ENCODE results near the gene CIP2A. TPM values are rescaled to one million over a fixed set of nuclear protein-coding genes. Genes with fewer than 3 reads are reported as not detected.

Gene CIP2A
- total and polyA plus RNA-seq, 2 of the 8 experiments (the other 6 are each of a cell fraction or from before 2014, with no cell fraction given), result 11.9 to 38.0 TPM

- TF ChIP-seq, protein P1, sequence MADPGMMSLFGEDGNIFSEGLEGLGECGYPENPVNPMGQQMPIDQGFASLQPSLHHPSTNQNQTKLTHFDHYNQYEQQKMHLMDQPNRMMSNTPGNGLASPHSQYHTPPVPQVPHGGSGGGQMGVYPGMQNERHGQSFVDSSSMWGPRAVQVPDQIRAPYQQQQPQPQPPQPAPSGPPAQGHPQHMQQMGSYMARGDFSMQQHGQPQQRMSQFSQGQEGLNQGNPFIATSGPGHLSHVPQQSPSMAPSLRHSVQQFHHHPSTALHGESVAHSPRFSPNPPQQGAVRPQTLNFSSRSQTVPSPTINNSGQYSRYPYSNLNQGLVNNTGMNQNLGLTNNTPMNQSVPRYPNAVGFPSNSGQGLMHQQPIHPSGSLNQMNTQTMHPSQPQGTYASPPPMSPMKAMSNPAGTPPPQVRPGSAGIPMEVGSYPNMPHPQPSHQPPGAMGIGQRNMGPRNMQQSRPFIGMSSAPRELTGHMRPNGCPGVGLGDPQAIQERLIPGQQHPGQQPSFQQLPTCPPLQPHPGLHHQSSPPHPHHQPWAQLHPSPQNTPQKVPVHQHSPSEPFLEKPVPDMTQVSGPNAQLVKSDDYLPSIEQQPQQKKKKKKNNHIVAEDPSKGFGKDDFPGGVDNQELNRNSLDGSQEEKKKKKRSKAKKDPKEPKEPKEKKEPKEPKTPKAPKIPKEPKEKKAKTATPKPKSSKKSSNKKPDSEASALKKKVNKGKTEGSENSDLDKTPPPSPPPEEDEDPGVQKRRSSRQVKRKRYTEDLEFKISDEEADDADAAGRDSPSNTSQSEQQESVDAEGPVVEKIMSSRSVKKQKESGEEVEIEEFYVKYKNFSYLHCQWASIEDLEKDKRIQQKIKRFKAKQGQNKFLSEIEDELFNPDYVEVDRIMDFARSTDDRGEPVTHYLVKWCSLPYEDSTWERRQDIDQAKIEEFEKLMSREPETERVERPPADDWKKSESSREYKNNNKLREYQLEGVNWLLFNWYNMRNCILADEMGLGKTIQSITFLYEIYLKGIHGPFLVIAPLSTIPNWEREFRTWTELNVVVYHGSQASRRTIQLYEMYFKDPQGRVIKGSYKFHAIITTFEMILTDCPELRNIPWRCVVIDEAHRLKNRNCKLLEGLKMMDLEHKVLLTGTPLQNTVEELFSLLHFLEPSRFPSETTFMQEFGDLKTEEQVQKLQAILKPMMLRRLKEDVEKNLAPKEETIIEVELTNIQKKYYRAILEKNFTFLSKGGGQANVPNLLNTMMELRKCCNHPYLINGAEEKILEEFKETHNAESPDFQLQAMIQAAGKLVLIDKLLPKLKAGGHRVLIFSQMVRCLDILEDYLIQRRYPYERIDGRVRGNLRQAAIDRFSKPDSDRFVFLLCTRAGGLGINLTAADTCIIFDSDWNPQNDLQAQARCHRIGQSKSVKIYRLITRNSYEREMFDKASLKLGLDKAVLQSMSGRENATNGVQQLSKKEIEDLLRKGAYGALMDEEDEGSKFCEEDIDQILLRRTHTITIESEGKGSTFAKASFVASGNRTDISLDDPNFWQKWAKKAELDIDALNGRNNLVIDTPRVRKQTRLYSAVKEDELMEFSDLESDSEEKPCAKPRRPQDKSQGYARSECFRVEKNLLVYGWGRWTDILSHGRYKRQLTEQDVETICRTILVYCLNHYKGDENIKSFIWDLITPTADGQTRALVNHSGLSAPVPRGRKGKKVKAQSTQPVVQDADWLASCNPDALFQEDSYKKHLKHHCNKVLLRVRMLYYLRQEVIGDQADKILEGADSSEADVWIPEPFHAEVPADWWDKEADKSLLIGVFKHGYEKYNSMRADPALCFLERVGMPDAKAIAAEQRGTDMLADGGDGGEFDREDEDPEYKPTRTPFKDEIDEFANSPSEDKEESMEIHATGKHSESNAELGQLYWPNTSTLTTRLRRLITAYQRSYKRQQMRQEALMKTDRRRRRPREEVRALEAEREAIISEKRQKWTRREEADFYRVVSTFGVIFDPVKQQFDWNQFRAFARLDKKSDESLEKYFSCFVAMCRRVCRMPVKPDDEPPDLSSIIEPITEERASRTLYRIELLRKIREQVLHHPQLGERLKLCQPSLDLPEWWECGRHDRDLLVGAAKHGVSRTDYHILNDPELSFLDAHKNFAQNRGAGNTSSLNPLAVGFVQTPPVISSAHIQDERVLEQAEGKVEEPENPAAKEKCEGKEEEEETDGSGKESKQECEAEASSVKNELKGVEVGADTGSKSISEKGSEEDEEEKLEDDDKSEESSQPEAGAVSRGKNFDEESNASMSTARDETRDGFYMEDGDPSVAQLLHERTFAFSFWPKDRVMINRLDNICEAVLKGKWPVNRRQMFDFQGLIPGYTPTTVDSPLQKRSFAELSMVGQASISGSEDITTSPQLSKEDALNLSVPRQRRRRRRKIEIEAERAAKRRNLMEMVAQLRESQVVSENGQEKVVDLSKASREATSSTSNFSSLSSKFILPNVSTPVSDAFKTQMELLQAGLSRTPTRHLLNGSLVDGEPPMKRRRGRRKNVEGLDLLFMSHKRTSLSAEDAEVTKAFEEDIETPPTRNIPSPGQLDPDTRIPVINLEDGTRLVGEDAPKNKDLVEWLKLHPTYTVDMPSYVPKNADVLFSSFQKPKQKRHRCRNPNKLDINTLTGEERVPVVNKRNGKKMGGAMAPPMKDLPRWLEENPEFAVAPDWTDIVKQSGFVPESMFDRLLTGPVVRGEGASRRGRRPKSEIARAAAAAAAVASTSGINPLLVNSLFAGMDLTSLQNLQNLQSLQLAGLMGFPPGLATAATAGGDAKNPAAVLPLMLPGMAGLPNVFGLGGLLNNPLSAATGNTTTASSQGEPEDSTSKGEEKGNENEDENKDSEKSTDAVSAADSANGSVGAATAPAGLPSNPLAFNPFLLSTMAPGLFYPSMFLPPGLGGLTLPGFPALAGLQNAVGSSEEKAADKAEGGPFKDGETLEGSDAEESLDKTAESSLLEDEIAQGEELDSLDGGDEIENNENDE (IDR thresholded peaks at IDR 0.05; ENCODE audit: insufficient replicate concordance, low read length), result no peak
- TF ChIP-seq JUND (IDR thresholded peaks at IDR 0.05; ENCODE audit: low read length) (no peak), RBBP5 (IDR thresholded peaks at IDR 0.05; ENCODE audit: borderline replicate concordance, low read depth, low read length) (no peak), KDM5A (IDR thresholded peaks at IDR 0.05; ENCODE audit: low read length) (no peak), EGR1 (IDR thresholded peaks at IDR 0.05; ENCODE audit: borderline replicate concordance, low read depth, low read length) (no peak), RXRA (IDR thresholded peaks at IDR 0.05; ENCODE audit: insufficient read depth, low read depth, low read length) (no peak)
- TF ChIP-seq, protein P2, sequence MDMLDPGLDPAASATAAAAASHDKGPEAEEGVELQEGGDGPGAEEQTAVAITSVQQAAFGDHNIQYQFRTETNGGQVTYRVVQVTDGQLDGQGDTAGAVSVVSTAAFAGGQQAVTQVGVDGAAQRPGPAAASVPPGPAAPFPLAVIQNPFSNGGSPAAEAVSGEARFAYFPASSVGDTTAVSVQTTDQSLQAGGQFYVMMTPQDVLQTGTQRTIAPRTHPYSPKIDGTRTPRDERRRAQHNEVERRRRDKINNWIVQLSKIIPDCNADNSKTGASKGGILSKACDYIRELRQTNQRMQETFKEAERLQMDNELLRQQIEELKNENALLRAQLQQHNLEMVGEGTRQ (IDR thresholded peaks at IDR 0.05; ENCODE audit: low read length), result no peak
These were observed 22.6 kb downstream of the CIP2A start (continued) for GRCh38 chr3:108566599-108566998.
